ENCODE results near the gene TMEM178B. TPM values are rescaled to one million over a fixed set of nuclear protein-coding genes. Genes with fewer than 3 reads are reported as not detected.
"Not testable (repeated sequence)": the region's sequence is repeated elsewhere in the genome, so short reads cannot be mapped to it uniquely, and the experiment has no call there.

The TMEM178B gene
- total RNA-seq, 2 donors from 2014 or later = 0.18 to 0.25 TPM

- Mint-ChIP-seq H3K36me3 (no peaks in the 10 kb centered on the region), H3K9me3 (no peaks in the 10 kb centered on the region), H3K27ac (no peak overlapping the region)
- ATAC-seq (no peak), DNase-seq (ENCODE audit: low spot score in 2 of 2) (no peak)
Observed at GRCh38 chr7:141378405-141378804, 304.5 kb downstream of the TMEM178B start.

GRCh38 chr7:141381794-141382427 lies 308.0 kb downstream of the TMEM178B start:
- no peak for DNase-seq (ENCODE audit: low spot score in 2 of 2)
- no peaks in the 10 kb centered on the region for H3K9me3 Mint-ChIP-seq
- ATAC-seq = no peak
- H3K27ac Mint-ChIP-seq = no peak overlapping the region
- no peaks in the 10 kb centered on the region for H3K36me3 Mint-ChIP-seq

- not testable (repeated sequence) for DNase-seq (ENCODE audit: low spot score in 2 of 2); H3K27ac Mint-ChIP-seq; H3K9me3 Mint-ChIP-seq; ATAC-seq; H3K36me3 Mint-ChIP-seq
Observed at GRCh38 chr7:141383356-141383755, 309.5 kb downstream of the TMEM178B start.

GRCh38 chr7:141386881-141387280 lies 313.0 kb downstream of the TMEM178B start:
- Mint-ChIP-seq H3K27ac (no peak overlapping the region), H3K36me3 (no peaks in the 10 kb centered on the region), H3K9me3 (no peaks in the 10 kb centered on the region)
- no peak for DNase-seq (ENCODE audit: low spot score in 2 of 2)
- ATAC-seq = no peak

GRCh38 chr7:141387521-141388217 lies 313.8 kb downstream of the TMEM178B start:
- DNase-seq (ENCODE audit: low spot score in 2 of 2) = no peak
- H3K27ac Mint-ChIP-seq = peak overlapping the region in 1 of 2 donors; percentile 69
- H3K36me3 Mint-ChIP-seq = no peaks in the 10 kb centered on the region
- H3K9me3 Mint-ChIP-seq = no peaks in the 10 kb centered on the region
- ATAC-seq = no peak

- Mint-ChIP-seq H3K27ac (no peak overlapping the region), H3K36me3 (no peaks in the 10 kb centered on the region), H3K9me3 (no peaks in the 10 kb centered on the region)
- DNase-seq (ENCODE audit: low spot score in 2 of 2) (no peak), ATAC-seq (no peak)
Observed at GRCh38 chr7:141389140-141389796, 315.4 kb downstream of the TMEM178B start.

- H3K27ac Mint-ChIP-seq = no peak overlapping the region
- DNase-seq (ENCODE audit: low spot score in 2 of 2) (no peak), ATAC-seq (no peak)
- H3K9me3 Mint-ChIP-seq = no peaks in the 10 kb centered on the region
- no peaks in the 10 kb centered on the region for H3K36me3 Mint-ChIP-seq
Observed at GRCh38 chr7:141390339-141390738, 316.5 kb downstream of the TMEM178B start.

- Mint-ChIP-seq H3K9me3 (no peaks in the 10 kb centered on the region), H3K27ac (no peak overlapping the region), H3K36me3 (no peaks in the 10 kb centered on the region)
- ATAC-seq (no peak), DNase-seq (ENCODE audit: low spot score in 2 of 2) (no peak)
Observed at GRCh38 chr7:141393056-141393455, 319.2 kb downstream of the TMEM178B start.

GRCh38 chr7:141397236-141398163 lies 323.6 kb downstream of the TMEM178B start:
- Mint-ChIP-seq H3K9me3 (no peaks in the 10 kb centered on the region), H3K27ac (no peak overlapping the region), H3K36me3 (no peaks in the 10 kb centered on the region)
- ATAC-seq (no peak), DNase-seq (ENCODE audit: low spot score in 2 of 2) (no peak)

- no peak overlapping the region for H3K27ac Mint-ChIP-seq
- H3K36me3 Mint-ChIP-seq = no peaks in the 10 kb centered on the region
- ATAC-seq (no peak), DNase-seq (ENCODE audit: low spot score in 2 of 2) (no peak)
- no peaks in the 10 kb centered on the region for H3K9me3 Mint-ChIP-seq
Observed at GRCh38 chr7:141400356-141400755, 326.5 kb downstream of the TMEM178B start.

GRCh38 chr7:141402277-141402996 lies 328.6 kb downstream of the TMEM178B start:
- Mint-ChIP-seq H3K27ac (no peak overlapping the region), H3K36me3 (no peaks in the 10 kb centered on the region), H3K9me3 (no peaks in the 10 kb centered on the region)
- no peak for ATAC-seq
- no peak for DNase-seq (ENCODE audit: low spot score in 2 of 2)

GRCh38 chr7:141403846-141404245 lies 330.0 kb downstream of the TMEM178B start:
- not testable (repeated sequence) for DNase-seq (ENCODE audit: low spot score in 2 of 2); H3K27ac Mint-ChIP-seq; H3K9me3 Mint-ChIP-seq; ATAC-seq; H3K36me3 Mint-ChIP-seq

- ATAC-seq (no peak), DNase-seq (ENCODE audit: low spot score in 2 of 2) (no peak)
- Mint-ChIP-seq H3K27ac (no peak overlapping the region), H3K36me3 (no peaks in the 10 kb centered on the region), H3K9me3 (peaks cover 0 to 4% of the 10 kb centered on the region in 2 donors)
Observed at GRCh38 chr7:141406347-141406746, 332.5 kb downstream of the TMEM178B start.

GRCh38 chr7:141407893-141408292 lies 334.0 kb downstream of the TMEM178B start:
- no peak for ATAC-seq
- DNase-seq (ENCODE audit: low spot score in 2 of 2) = no peak
- Mint-ChIP-seq H3K9me3 (peaks cover 0 to 4% of the 10 kb centered on the region in 2 donors), H3K27ac (no peak overlapping the region), H3K36me3 (no peaks in the 10 kb centered on the region)

GRCh38 chr7:141408440-141408839 lies 334.6 kb downstream of the TMEM178B start:
- H3K9me3 Mint-ChIP-seq = peaks cover 0 to 4% of the 10 kb centered on the region in 2 donors
- ATAC-seq = no peak
- H3K27ac Mint-ChIP-seq = peak overlapping the region in 1 of 2 donors; percentile 1
- no peak for DNase-seq (ENCODE audit: low spot score in 2 of 2)
- no peaks in the 10 kb centered on the region for H3K36me3 Mint-ChIP-seq

- peaks cover 0 to 4% of the 10 kb centered on the region in 2 donors for H3K9me3 Mint-ChIP-seq
Observed at GRCh38 chr7:141409219-141409618, 335.4 kb downstream of the TMEM178B start.

More at GRCh38 chr7:141409219-141409618, 335.4 kb downstream of the TMEM178B start:
- H3K27ac Mint-ChIP-seq = no peak overlapping the region
- H3K36me3 Mint-ChIP-seq = no peaks in the 10 kb centered on the region
- ATAC-seq (no peak), DNase-seq (ENCODE audit: low spot score in 2 of 2) (no peak)

All from activated naive CD4-positive, alpha-beta T cell treated with anti-CD3 and anti-CD28 coated beads, Interleukin-2, amount 50 U/mL, for 72 hours (primary cell).